HG02798 (cell line): ENCODE data around the gene BMERB1.
"Not testable (repeated sequence)": the region's sequence is repeated elsewhere in the genome, so short reads cannot be mapped to it uniquely, and the experiment has no call there.

Experiments used
- ATAC-seq: cut with Tn5 transposase; IDR thresholded peaks from one replicate; pipeline ENCODE4 v1.9.1; 2021; ENCODE audit warnings: mild to moderate bottlenecking; ENCODE audit not compliant: unreplicated experiment, poor library complexity

BMERB1 gene

GRCh38 chr16:15604460-15605440, 170.4 kb downstream of the BMERB1 start:
- ATAC-seq: no peak

- ATAC-seq: no peak
These were observed 171.6 kb downstream of the BMERB1 start for GRCh38 chr16:15605839-15606517.

GRCh38 chr16:15606518-15607220, 172.3 kb downstream of the BMERB1 start:
- ATAC-seq: no peak

GRCh38 chr16:15607221-15607699, 172.9 kb downstream of the BMERB1 start:
- not testable (repeated sequence) for ATAC-seq

GRCh38 chr16:15607700-15608396, 173.5 kb downstream of the BMERB1 start:
- ATAC-seq: no peak

- no peak for ATAC-seq
These were observed 174.3 kb downstream of the BMERB1 start for GRCh38 chr16:15608398-15609285.

- no peak for ATAC-seq
These were observed 174.9 kb downstream of the BMERB1 start for GRCh38 chr16:15609286-15609649.

GRCh38 chr16:15610369-15610871, 176.0 kb downstream of the BMERB1 start:
- ATAC-seq: no peak

GRCh38 chr16:15611610-15612009, 177.2 kb downstream of the BMERB1 start:
- ATAC-seq: no peak

GRCh38 chr16:15613676-15614075, 179.3 kb downstream of the BMERB1 start:
- ATAC-seq: no peak

GRCh38 chr16:15616012-15616411, 181.6 kb downstream of the BMERB1 start:
- ATAC-seq: no peak

- no peak for ATAC-seq
These were observed 182.2 kb downstream of the BMERB1 start for GRCh38 chr16:15616475-15617165.

GRCh38 chr16:15617901-15618300, 183.5 kb downstream of the BMERB1 start:
- ATAC-seq: no peak

GRCh38 chr16:15618392-15618791, 184.0 kb downstream of the BMERB1 start:
- ATAC-seq: no peak

- no peak for ATAC-seq
These were observed 186.3 kb downstream of the BMERB1 start for GRCh38 chr16:15620611-15621195.

GRCh38 chr16:15621456-15621855, 187.1 kb downstream of the BMERB1 start:
- no peak for ATAC-seq

- ATAC-seq: no peak
These were observed 187.5 kb downstream of the BMERB1 start for GRCh38 chr16:15621889-15622288.
